ENCODE data around the gene PDPN.

DNA sequence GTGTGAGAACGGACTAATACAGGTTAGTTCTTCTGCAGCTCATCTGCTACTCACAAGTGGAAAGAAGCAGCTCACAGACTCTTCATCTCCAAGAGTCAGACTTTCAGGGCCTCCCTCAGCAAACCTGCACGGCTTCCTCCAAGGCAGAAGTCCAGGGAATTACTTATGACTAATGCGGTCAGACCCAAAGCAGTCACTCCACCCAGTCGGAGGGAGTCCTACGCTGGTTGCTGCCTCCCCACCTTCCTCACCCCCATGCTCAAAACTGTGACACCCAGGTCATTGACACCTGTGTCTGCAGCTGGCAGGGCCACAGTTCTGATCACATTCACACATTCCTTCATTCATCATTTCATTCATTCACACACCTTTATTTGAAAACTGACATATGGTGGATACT lies 77.9 kb downstream of the PDPN start:
- TF ChIP-seq, protein P1, sequence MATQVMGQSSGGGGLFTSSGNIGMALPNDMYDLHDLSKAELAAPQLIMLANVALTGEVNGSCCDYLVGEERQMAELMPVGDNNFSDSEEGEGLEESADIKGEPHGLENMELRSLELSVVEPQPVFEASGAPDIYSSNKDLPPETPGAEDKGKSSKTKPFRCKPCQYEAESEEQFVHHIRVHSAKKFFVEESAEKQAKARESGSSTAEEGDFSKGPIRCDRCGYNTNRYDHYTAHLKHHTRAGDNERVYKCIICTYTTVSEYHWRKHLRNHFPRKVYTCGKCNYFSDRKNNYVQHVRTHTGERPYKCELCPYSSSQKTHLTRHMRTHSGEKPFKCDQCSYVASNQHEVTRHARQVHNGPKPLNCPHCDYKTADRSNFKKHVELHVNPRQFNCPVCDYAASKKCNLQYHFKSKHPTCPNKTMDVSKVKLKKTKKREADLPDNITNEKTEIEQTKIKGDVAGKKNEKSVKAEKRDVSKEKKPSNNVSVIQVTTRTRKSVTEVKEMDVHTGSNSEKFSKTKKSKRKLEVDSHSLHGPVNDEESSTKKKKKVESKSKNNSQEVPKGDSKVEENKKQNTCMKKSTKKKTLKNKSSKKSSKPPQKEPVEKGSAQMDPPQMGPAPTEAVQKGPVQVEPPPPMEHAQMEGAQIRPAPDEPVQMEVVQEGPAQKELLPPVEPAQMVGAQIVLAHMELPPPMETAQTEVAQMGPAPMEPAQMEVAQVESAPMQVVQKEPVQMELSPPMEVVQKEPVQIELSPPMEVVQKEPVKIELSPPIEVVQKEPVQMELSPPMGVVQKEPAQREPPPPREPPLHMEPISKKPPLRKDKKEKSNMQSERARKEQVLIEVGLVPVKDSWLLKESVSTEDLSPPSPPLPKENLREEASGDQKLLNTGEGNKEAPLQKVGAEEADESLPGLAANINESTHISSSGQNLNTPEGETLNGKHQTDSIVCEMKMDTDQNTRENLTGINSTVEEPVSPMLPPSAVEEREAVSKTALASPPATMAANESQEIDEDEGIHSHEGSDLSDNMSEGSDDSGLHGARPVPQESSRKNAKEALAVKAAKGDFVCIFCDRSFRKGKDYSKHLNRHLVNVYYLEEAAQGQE (tag by site-specific recombination; IDR thresholded peaks at IDR 0.05): no peak
- TF ChIP-seq ZBTB21 (tag by site-specific recombination; IDR thresholded peaks at IDR 0.05): no peak
- TF ChIP-seq, protein P2, sequence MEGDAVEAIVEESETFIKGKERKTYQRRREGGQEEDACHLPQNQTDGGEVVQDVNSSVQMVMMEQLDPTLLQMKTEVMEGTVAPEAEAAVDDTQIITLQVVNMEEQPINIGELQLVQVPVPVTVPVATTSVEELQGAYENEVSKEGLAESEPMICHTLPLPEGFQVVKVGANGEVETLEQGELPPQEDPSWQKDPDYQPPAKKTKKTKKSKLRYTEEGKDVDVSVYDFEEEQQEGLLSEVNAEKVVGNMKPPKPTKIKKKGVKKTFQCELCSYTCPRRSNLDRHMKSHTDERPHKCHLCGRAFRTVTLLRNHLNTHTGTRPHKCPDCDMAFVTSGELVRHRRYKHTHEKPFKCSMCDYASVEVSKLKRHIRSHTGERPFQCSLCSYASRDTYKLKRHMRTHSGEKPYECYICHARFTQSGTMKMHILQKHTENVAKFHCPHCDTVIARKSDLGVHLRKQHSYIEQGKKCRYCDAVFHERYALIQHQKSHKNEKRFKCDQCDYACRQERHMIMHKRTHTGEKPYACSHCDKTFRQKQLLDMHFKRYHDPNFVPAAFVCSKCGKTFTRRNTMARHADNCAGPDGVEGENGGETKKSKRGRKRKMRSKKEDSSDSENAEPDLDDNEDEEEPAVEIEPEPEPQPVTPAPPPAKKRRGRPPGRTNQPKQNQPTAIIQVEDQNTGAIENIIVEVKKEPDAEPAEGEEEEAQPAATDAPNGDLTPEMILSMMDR (tag by site-specific recombination; IDR thresholded peaks at IDR 0.05): no peak
- TF ChIP-seq ZNF274 (IDR thresholded peaks at IDR 0.05; ENCODE audit: low read length): no peak
- TF ChIP-seq ZNF274 (tag by site-specific recombination; IDR thresholded peaks at IDR 0.05; ENCODE audit: borderline replicate concordance): no peak
- TF ChIP-seq ZNF292 (tag by site-specific recombination; IDR thresholded peaks at IDR 0.05; ENCODE audit: borderline replicate concordance, low read depth): no peak
- TF ChIP-seq ZNF660 (tag by site-specific recombination; IDR thresholded peaks at IDR 0.05): no peak
- no peak for TF ChIP-seq TCF7L2 (IDR thresholded peaks at IDR 0.05; ENCODE audit: borderline replicate concordance, low read depth, low read length)
- TF ChIP-seq ZNF138 (tag by site-specific recombination; IDR thresholded peaks at IDR 0.05; ENCODE audit: borderline replicate concordance): no peak
- TF ChIP-seq GFI1B (tag by site-specific recombination; IDR thresholded peaks at IDR 0.05): no peak
- TF ChIP-seq, protein P3, sequence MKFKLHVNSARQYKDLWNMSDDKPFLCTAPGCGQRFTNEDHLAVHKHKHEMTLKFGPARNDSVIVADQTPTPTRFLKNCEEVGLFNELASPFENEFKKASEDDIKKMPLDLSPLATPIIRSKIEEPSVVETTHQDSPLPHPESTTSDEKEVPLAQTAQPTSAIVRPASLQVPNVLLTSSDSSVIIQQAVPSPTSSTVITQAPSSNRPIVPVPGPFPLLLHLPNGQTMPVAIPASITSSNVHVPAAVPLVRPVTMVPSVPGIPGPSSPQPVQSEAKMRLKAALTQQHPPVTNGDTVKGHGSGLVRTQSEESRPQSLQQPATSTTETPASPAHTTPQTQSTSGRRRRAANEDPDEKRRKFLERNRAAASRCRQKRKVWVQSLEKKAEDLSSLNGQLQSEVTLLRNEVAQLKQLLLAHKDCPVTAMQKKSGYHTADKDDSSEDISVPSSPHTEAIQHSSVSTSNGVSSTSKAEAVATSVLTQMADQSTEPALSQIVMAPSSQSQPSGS (tag by site-specific recombination; IDR thresholded peaks at IDR 0.05; ENCODE audit: low read depth): no peak
- no peak for TF ChIP-seq ZNF837 (tag by site-specific recombination; IDR thresholded peaks at IDR 0.05)

All from HEK293 (cell line).